ENCODE data around the gene QSOX2. TPM values are rescaled to one million over a fixed set of nuclear protein-coding genes. Genes with fewer than 3 reads are reported as not detected.

Gene QSOX2
- total RNA-seq, 2 experiments from 2014 or later, result 14.4 TPM

DNA sequence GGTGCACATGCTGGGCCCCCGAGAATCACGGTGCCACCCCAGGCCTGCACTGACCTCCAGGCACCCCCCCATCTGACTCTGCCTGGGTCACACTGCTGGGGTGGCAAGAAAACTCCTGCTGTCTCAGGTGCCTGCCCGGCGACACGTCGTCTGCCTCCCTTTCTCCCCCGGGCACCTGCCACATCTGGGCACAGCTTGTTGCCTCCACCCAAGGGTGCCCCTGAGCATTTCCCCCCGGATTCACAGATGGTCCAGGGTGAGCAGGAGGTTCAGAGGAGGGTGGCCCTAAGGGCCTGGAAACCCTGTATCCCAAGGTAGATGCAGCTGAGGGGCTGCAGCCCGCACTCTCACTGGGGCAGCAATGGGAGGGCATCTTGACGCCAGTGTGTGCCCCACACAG is 14.9 kb upstream of the QSOX2 start:
- ATAC-seq (ENCODE audit: poor library complexity), result no peak
- ChIA-PET POLR2A (no interaction called here), CTCF (no interaction called here)
- Mint-ChIP-seq H3K4me3 (no peak overlapping the region), H3K36me3 (ENCODE audit: low read depth) (no peaks in the 10 kb centered on the region), H3K4me1 (ENCODE audit: low read depth) (no peaks in the 10 kb centered on the region), H3K27ac (no peak overlapping the region), H3K27me3 (no peaks in the 10 kb centered on the region), H3K9me3 (no peaks in the 10 kb centered on the region)
- Histone ChIP-seq H3K4me3 (ENCODE audit: low read length) (no peak overlapping the region), H3K36me3 (ENCODE audit: insufficient read depth, low read length) (no peaks in the 10 kb centered on the region), H3K27ac (ENCODE audit: low read depth in 1 of 2, low read length in 2 of 2) (no peak overlapping the region), H3K4me1 (ENCODE audit: insufficient read depth, low read length) (no peaks in the 10 kb centered on the region), H3K27me3 (ENCODE audit: control insufficient read depth in 1 of 2, insufficient read depth in 2 of 2, low read length in 2 of 2) (no peaks in the 10 kb centered on the region), H3K9me3 (ENCODE audit: control insufficient read depth in 1 of 2, insufficient read depth in 1 of 2, low read length in 2 of 2) (no peaks in the 10 kb centered on the region)
- no peak for DNase-seq
- intact Hi-C loops (cut with DNase I, micrococcal nuclease), result no loop called here
- TF ChIP-seq, protein P1, sequence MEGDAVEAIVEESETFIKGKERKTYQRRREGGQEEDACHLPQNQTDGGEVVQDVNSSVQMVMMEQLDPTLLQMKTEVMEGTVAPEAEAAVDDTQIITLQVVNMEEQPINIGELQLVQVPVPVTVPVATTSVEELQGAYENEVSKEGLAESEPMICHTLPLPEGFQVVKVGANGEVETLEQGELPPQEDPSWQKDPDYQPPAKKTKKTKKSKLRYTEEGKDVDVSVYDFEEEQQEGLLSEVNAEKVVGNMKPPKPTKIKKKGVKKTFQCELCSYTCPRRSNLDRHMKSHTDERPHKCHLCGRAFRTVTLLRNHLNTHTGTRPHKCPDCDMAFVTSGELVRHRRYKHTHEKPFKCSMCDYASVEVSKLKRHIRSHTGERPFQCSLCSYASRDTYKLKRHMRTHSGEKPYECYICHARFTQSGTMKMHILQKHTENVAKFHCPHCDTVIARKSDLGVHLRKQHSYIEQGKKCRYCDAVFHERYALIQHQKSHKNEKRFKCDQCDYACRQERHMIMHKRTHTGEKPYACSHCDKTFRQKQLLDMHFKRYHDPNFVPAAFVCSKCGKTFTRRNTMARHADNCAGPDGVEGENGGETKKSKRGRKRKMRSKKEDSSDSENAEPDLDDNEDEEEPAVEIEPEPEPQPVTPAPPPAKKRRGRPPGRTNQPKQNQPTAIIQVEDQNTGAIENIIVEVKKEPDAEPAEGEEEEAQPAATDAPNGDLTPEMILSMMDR (IDR thresholded peaks at IDR 0.05), result no peak

DNA sequence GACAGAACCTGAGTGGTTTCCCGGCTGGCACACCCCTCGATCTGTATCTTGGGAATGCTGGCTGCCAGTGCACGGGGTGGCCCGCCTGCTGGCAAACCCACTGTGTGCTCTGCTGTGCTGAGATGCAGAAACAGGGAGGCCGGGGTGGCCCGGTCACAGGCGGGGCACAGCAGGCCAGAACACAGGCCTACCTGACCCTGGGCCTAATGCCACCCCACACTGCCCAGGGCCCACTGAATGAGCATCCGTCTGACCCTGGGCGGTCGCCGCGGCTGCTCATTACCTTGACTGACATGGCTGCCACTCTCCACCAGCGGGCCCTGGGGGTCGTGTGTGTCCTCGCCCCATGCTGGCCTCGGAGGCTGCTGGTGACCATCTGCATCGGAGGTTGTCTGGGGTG is 14.2 kb upstream of the QSOX2 start:
- no peak overlapping the region for H3K27ac ChIP-seq (ENCODE audit: low read depth in 1 of 2, low read length in 2 of 2)
- Mint-ChIP-seq H3K27me3 (no peaks in the 10 kb centered on the region), H3K9me3 (no peaks in the 10 kb centered on the region), H3K27ac (no peak overlapping the region), H3K4me1 (ENCODE audit: low read depth) (no peaks in the 10 kb centered on the region), H3K4me3 (no peak overlapping the region), H3K36me3 (ENCODE audit: low read depth) (no peaks in the 10 kb centered on the region)
- no peaks in the 10 kb centered on the region for H3K4me1 ChIP-seq (ENCODE audit: insufficient read depth, low read length)
- POLR2A ChIA-PET, result no interaction called here
- no peak overlapping the region for H3K4me3 ChIP-seq (ENCODE audit: low read length)
- ATAC-seq (ENCODE audit: poor library complexity) (no peak), DNase-seq (no peak)
- no peaks in the 10 kb centered on the region for H3K27me3 ChIP-seq (ENCODE audit: control insufficient read depth in 1 of 2, insufficient read depth in 2 of 2, low read length in 2 of 2)
- TF ChIP-seq, protein P1 (IDR thresholded peaks at IDR 0.05), result no peak
- CTCF ChIA-PET, result no interaction called here
- intact Hi-C loops (cut with DNase I, micrococcal nuclease), result no loop called here
- no peaks in the 10 kb centered on the region for H3K9me3 ChIP-seq (ENCODE audit: control insufficient read depth in 1 of 2, insufficient read depth in 1 of 2, low read length in 2 of 2)
- H3K36me3 ChIP-seq (ENCODE audit: insufficient read depth, low read length), result no peaks in the 10 kb centered on the region

DNA sequence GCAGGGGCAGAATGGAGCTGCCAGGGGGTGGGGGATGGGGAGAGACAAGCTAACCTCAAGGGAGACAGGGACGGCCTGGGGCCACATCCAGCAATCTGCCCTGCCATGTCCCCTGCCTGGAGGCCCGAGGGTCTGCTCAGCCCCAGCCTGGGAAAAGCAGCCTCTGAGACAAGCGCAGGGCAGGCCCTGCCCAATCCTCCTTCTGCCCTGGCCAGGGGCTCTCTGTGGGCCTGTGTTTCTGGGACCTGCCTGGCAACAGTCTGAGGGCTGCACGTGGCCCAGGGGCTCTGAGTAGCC is 13.9 kb upstream of the QSOX2 start:
- no peak overlapping the region for H3K4me3 Mint-ChIP-seq
- H3K27me3 Mint-ChIP-seq, result no peaks in the 10 kb centered on the region
- intact Hi-C loops (cut with DNase I, micrococcal nuclease), result no loop called here
- no peak overlapping the region for H3K27ac Mint-ChIP-seq
- no peaks in the 10 kb centered on the region for H3K9me3 Mint-ChIP-seq
- H3K9me3 ChIP-seq (ENCODE audit: control insufficient read depth in 1 of 2, insufficient read depth in 1 of 2, low read length in 2 of 2), result no peaks in the 10 kb centered on the region
- H3K36me3 ChIP-seq (ENCODE audit: insufficient read depth, low read length), result no peaks in the 10 kb centered on the region
- no peak overlapping the region for H3K4me3 ChIP-seq (ENCODE audit: low read length)
- no peak overlapping the region for H3K27ac ChIP-seq (ENCODE audit: low read depth in 1 of 2, low read length in 2 of 2)
- ChIA-PET POLR2A (no interaction called here), CTCF (no interaction called here)
- no peak for ATAC-seq (ENCODE audit: poor library complexity)
- TF ChIP-seq, protein P1 (IDR thresholded peaks at IDR 0.05), result no peak
- no peaks in the 10 kb centered on the region for H3K4me1 ChIP-seq (ENCODE audit: insufficient read depth, low read length)
- H3K36me3 Mint-ChIP-seq (ENCODE audit: low read depth), result no peaks in the 10 kb centered on the region
- H3K4me1 Mint-ChIP-seq (ENCODE audit: low read depth), result no peaks in the 10 kb centered on the region
- no peaks in the 10 kb centered on the region for H3K27me3 ChIP-seq (ENCODE audit: control insufficient read depth in 1 of 2, insufficient read depth in 2 of 2, low read length in 2 of 2)
- DNase-seq, result no peak
